PFSK-1 (cell line): ENCODE results near the gene RGL1.

ENCODE experiments used
- FOXP2 ChIP-seq: optimal IDR thresholded peaks from 2 replicates; pipeline ENCODE3; 2011; ENCODE audit warnings: borderline replicate concordance, control low read depth, inconsistent platforms; ENCODE audit not compliant: insufficient read depth; ENCODE audit errors: extremely low read length, extremely low read depth
- POLR2AphosphoS5 ChIP-seq: IDR thresholded peaks from 2 replicates; pipeline ENCODE4 v1.6.1; 2012; ENCODE audit warnings: low read depth, mild to moderate bottlenecking, control low read depth, low read length, moderate library complexity
- SIN3A ChIP-seq: IDR thresholded peaks from 2 replicates; pipeline ENCODE4 v1.6.1; 2012; ENCODE audit warnings: mild to moderate bottlenecking, low read length, moderate library complexity, borderline replicate concordance; ENCODE audit not compliant: insufficient read depth
- TAF1 ChIP-seq: IDR thresholded peaks from 2 replicates; pipeline ENCODE4 v1.6.1; 2012; ENCODE audit warnings: low read length, control low read depth, borderline replicate concordance; ENCODE audit not compliant: insufficient read depth
- TF ChIP-seq, protein P1 (sequence below), 2 experiments: IDR thresholded peaks; 2 replicates each; pipeline versions ENCODE4 v1.6.1 to v1.8.0; 2011 to 2012; ENCODE audit warnings: low read depth in 2 of 2, low read length in 2 of 2, control low read depth in 1 of 2, inconsistent platforms in 1 of 2, mild to moderate bottlenecking in 1 of 2, moderate library complexity in 1 of 2; ENCODE audit not compliant: insufficient read depth in 1 of 2

RGL1 gene

DNA sequence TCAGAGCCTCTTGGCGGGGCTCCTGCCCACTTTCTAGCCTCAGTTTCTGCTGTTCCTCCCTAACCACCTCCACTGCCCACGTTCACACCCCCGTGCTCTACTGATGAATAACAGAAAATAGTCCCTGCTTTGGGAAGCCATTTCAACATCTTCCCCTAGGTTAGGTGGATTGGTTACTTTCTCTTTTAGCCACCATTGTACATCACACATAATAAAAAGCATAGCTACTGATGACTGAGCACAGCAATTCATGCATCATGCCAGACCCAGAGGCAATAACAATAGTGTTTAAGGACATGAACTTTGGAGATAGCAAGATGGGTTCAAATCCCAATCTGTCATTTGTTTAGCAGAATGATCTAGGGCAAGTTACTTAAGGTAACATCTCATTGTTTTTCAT is 158.0 kb downstream of the RGL1 start:
- TF ChIP-seq FOXP2, result no peak
- no peak for TF ChIP-seq SIN3A
- TF ChIP-seq, protein P1, sequence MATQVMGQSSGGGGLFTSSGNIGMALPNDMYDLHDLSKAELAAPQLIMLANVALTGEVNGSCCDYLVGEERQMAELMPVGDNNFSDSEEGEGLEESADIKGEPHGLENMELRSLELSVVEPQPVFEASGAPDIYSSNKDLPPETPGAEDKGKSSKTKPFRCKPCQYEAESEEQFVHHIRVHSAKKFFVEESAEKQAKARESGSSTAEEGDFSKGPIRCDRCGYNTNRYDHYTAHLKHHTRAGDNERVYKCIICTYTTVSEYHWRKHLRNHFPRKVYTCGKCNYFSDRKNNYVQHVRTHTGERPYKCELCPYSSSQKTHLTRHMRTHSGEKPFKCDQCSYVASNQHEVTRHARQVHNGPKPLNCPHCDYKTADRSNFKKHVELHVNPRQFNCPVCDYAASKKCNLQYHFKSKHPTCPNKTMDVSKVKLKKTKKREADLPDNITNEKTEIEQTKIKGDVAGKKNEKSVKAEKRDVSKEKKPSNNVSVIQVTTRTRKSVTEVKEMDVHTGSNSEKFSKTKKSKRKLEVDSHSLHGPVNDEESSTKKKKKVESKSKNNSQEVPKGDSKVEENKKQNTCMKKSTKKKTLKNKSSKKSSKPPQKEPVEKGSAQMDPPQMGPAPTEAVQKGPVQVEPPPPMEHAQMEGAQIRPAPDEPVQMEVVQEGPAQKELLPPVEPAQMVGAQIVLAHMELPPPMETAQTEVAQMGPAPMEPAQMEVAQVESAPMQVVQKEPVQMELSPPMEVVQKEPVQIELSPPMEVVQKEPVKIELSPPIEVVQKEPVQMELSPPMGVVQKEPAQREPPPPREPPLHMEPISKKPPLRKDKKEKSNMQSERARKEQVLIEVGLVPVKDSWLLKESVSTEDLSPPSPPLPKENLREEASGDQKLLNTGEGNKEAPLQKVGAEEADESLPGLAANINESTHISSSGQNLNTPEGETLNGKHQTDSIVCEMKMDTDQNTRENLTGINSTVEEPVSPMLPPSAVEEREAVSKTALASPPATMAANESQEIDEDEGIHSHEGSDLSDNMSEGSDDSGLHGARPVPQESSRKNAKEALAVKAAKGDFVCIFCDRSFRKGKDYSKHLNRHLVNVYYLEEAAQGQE (IDR thresholded peaks at IDR 0.05; ENCODE audit: insufficient read depth in 1 of 2, low read depth in 2 of 2, low read length in 2 of 2), result no peak
- TF ChIP-seq POLR2AphosphoS5, result no peak
- no peak for TF ChIP-seq TAF1

DNA sequence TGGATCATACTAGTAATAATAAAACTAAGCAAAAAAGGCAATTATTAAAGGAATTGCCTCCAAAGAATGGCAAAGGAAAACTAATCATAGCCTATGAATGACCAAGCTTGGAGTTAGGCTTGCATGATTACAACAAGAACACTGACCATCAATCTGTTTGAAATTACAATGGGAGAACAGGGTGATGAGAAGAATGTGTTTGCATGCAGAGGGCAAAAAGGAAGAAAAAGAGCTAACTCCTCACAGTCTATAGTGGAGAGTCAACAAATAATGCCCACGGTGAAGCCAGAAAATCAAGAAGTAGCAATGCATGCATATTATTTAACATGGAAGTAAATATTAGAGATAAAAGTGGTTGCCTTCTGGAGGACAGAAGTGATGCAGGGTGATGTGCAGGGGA is 160.8 kb downstream of the RGL1 start:
- TF ChIP-seq, protein P1 (IDR thresholded peaks at IDR 0.05; ENCODE audit: insufficient read depth in 1 of 2, low read depth in 2 of 2, low read length in 2 of 2), result no peak
- TF ChIP-seq SIN3A, result no peak
- TF ChIP-seq FOXP2, result no peak

DNA sequence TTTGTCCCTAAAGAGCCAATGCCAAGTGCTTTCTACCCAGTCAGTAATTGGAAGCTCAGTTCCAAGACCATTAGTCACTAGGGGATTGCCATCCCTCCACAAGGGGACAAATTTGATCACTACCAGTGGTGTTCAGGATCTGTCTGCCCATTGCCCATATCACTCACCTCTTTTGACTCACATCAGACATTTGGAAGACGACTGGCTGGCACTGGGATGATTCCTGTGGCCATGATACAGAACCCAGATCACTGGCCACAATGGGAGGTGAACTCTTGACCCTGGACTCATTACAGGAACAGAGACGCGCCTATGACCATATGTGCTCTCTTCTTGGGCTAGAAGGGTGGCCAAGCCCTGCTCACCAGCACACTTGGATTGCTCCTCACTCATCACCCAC is 161.6 kb downstream of the RGL1 start:
- TF ChIP-seq SIN3A (no peak), FOXP2 (no peak), POLR2AphosphoS5 (no peak), TAF1 (no peak)
- TF ChIP-seq, protein P1 (IDR thresholded peaks at IDR 0.05; ENCODE audit: insufficient read depth in 1 of 2, low read depth in 2 of 2, low read length in 2 of 2), result no peak

DNA sequence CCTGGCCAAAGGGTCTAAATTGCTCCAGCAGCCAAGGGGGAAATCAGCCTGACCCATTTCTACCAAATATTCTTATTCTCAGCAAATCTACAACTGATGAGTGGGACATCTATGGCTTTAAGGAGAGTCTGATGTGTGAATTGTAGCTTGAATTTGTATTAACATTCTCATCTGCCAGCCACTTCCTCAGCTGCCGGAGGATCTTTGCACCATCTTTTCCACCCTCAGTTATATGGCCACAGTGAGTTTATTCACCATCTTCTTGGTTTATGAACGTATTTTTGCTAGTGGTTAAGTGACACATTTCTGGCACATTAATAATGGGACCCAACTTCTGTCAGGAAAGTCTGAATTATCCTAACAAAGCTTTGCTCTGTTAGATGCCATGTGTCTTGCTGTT is 163.0 kb downstream of the RGL1 start:
- no peak for TF ChIP-seq TAF1
- TF ChIP-seq POLR2AphosphoS5, result no peak
- TF ChIP-seq, protein P1 (IDR thresholded peaks at IDR 0.05; ENCODE audit: insufficient read depth in 1 of 2, low read depth in 2 of 2, low read length in 2 of 2), result no peak
- no peak for TF ChIP-seq FOXP2
- TF ChIP-seq SIN3A, result no peak

GRCh38 chr1:183968386-183968785 is 163.5 kb downstream of the RGL1 start:
- no peak for TF ChIP-seq POLR2AphosphoS5
- no peak for TF ChIP-seq FOXP2
- no peak for TF ChIP-seq TAF1
- TF ChIP-seq SIN3A, result no peak
- TF ChIP-seq, protein P1 (IDR thresholded peaks at IDR 0.05; ENCODE audit: insufficient read depth in 1 of 2, low read depth in 2 of 2, low read length in 2 of 2), result no peak
